UCSD-AML1 (cell line): ENCODE results near the gene OR2D3.
"Not testable (repeated sequence)": the region's sequence is repeated elsewhere in the genome, so short reads cannot be mapped to it uniquely, and the experiment has no call there.

Source experiments
- DNase-seq: peaks from one replicate; lab custom pipeline; 2025; ENCODE audit not compliant: unreplicated experiment; lab: John Stamatoyannopoulos, UW

OR2D3 gene

GRCh38 chr11:6927030-6927617 is 6.3 kb downstream of the OR2D3 start:
- no peak for DNase-seq

- DNase-seq, result no peak
Measured at GRCh38 chr11:6928916-6929315, 8.1 kb downstream of the OR2D3 start.

- no peak for DNase-seq
Measured at GRCh38 chr11:6931146-6931713, 10.4 kb downstream of the OR2D3 start.

GRCh38 chr11:6932145-6932544 is 11.3 kb downstream of the OR2D3 start:
- DNase-seq, result no peak

GRCh38 chr11:6941970-6942369 is 21.2 kb downstream of the OR2D3 start:
- no peak for DNase-seq

GRCh38 chr11:6943131-6943530 is 22.3 kb downstream of the OR2D3 start:
- DNase-seq, result no peak

GRCh38 chr11:6954248-6954647 is 33.4 kb downstream of the OR2D3 start:
- not testable (repeated sequence) for DNase-seq

GRCh38 chr11:6962141-6962540 is 41.3 kb downstream of the OR2D3 start:
- no peak for DNase-seq

GRCh38 chr11:6962673-6963072 is 41.9 kb downstream of the OR2D3 start:
- DNase-seq, result no peak

- DNase-seq, result no peak
Measured at GRCh38 chr11:6968816-6969215, 48.0 kb downstream of the OR2D3 start.

- not testable (repeated sequence) for DNase-seq
Measured at GRCh38 chr11:6969854-6970253, 49.1 kb downstream of the OR2D3 start.
